Muscle of leg (tissue), 11 donors: ENCODE data around the gene RRP8. TPM values are rescaled to one million over a fixed set of nuclear protein-coding genes. Genes with fewer than 3 reads are reported as not detected.
A peak's percentile ranks its signal among the peaks of the same experiment; 100 is the strongest.

Experiments
- DNase-seq: peaks from one replicate; pipeline ENCODE4 v3.0.0; 2013
- H3K27ac ChIP-seq: one replicate; pipeline ENCODE4 v1.5.1; 2013; ENCODE audit warnings: mild to moderate bottlenecking, low read length, control low read depth
- H3K27me3 ChIP-seq: one replicate; pipeline ENCODE4 v1.6.1; 2013; ENCODE audit warnings: low read length; ENCODE audit not compliant: control insufficient read depth, insufficient read depth
- H3K36me3 ChIP-seq: one replicate; pipeline ENCODE4 v1.6.1; 2013; ENCODE audit warnings: low read length; ENCODE audit not compliant: control insufficient read depth, insufficient read depth
- H3K4me1 ChIP-seq: one replicate; pipeline ENCODE4 v1.6.1; 2013; ENCODE audit warnings: low read length; ENCODE audit not compliant: control insufficient read depth, insufficient read depth
- H3K4me3 ChIP-seq: one replicate; pipeline ENCODE4 v1.5.1; 2013; ENCODE audit warnings: low read length, control low read depth
- H3K9me3 ChIP-seq: replicated peaks from 2 replicates; pipeline ENCODE4 v1.6.1; 2013; ENCODE audit warnings: low read depth, low read length; ENCODE audit not compliant: control insufficient read depth
- WGBS: methylation state at CpG from one replicate; pipeline ENCODE4 v1.1.5; 2013; ENCODE audit warnings: missing lambda C conversion rate; ENCODE audit not compliant: insufficient coverage; 5-methylcytosine and 5-hydroxymethylcytosine counted together
- polyA plus RNA-seq, 8 donors: library from polyadenylated mRNA; unstranded; fragments of 120-200 nt; gene quantifications; one replicate each; pipeline versions ENCODE4 v1.2.1 to v1.2.3, GENCODE V29; 2013; ENCODE audit warnings: inconsistent platforms in 1 of 8, low replicate concordance in 1 of 8; ENCODE audit not compliant: insufficient read length in 8 of 8, insufficient read depth in 1 of 8
- total RNA-seq: library from RNA; stranded (reverse); fragments of 120-200 nt; gene quantifications from one replicate; pipeline ENCODE4 v1.2.4, GENCODE V29; 2013

Gene RRP8
- total and polyA plus RNA-seq, 9 donors = 16.7 to 24.3 (median 19.1) TPM

DNA sequence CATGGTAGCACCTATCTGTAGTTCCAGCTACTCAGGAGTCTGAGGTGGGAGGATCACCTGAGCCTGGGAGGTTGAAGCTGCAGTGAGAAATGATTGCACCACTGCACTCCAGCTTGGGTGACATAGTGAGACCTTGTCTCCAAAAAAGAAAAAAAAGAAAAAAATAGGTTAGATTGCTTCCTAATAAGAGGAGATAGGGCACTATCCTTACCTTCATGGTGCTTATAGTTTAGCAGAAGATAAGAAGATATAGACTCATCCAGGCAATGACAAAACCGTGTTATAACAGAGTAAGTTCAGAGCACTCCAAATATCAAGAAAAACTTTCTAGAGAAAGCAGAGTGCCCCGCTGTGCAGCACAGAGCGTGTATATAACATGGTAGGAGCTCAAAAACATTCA is 42.1 kb downstream of the RRP8 start:
- Histone ChIP-seq H3K27ac (no peak overlapping the region), H3K4me1 (no peaks in the 10 kb centered on the region), H3K27me3 (no peaks in the 10 kb centered on the region), H3K4me3 (no peak overlapping the region), H3K36me3 (peaks cover 7% of the 10 kb centered on the region), H3K9me3 (no peaks in the 10 kb centered on the region)
- DNase-seq = no peak
- no CpG with 5 or more reads among the region's 3 CpGs for WGBS

DNA sequence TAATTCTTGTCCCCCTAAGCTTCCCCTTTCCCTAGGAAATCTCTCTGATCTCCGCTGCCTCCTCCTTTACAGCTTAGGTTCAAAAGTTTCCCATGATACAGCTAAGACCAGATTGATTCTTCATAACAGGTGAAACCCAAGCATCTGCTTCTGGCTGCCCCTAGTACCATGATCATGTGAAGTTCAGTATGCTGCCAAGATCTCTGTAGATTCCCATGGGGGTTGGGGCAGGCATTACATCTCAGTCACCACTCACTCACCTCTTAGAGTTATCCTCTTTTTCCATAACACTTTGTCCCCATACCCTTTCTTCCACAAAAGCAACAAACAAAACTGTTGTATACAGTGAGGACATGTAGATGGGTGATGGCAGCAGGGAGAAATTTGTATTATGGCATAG is 44.0 kb downstream of the RRP8 start:
- Histone ChIP-seq H3K4me3 (no peak overlapping the region), H3K36me3 (peaks cover 7% of the 10 kb centered on the region), H3K27ac (no peak overlapping the region), H3K4me1 (no peaks in the 10 kb centered on the region), H3K9me3 (no peaks in the 10 kb centered on the region), H3K27me3 (no peaks in the 10 kb centered on the region)
- DNase-seq = peak; percentile 22
- WGBS = 83% methylated on average over 1 of the region's 1 CpG

DNA sequence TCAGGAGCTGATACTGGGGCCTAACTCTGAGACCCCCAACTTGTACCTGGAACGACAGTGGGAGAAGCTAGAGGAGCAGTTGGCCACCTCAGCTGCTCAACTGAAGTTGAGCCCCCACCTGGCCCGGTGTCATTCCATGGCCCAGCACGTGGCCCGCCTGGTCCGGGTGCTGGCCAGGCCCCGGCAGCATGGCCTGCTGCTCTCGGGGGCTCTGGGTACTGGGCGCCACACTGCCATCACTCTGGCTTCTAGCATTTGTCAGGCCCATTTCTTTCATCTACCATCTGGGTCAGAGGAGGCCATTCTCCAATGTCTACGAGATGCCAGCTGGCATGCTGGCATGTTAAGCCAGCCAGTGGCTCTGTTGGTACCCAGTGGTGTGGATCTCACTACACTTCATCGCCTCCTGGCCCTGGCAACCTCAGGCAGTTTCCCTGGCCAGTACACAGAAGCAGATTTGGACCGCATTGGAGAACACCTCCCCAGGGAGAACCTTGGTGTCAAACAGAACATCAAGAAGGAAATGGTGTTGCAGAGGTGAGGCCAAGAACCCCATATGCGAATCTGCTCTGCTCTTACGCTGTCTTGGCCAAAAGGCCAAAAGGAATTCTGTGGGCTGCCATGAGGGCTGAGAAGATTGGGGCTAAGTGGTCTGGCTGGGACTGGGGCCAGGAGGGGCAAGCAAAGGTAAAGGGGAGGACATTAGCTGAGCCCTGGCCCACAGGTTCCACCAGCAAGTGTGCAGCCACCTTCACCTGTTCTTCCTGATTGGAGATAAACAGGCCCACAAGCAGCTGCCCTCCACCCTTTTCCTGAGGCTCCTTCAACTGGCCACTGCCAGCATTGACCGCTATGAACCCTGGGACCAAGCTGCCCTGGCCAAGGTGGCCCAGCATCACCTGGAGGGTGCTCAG is 45.4 kb downstream of the RRP8 start:
- H3K4me1 ChIP-seq = no peaks in the 10 kb centered on the region
- no peaks in the 10 kb centered on the region for H3K27me3 ChIP-seq
- no peak for DNase-seq
- H3K9me3 ChIP-seq = no peaks in the 10 kb centered on the region
- H3K36me3 ChIP-seq = peaks cover 4% of the 10 kb centered on the region
- WGBS = 95% methylated on average over 14 of the region's 14 CpGs
- H3K4me3 ChIP-seq = no peak overlapping the region
- no peak overlapping the region for H3K27ac ChIP-seq

DNA sequence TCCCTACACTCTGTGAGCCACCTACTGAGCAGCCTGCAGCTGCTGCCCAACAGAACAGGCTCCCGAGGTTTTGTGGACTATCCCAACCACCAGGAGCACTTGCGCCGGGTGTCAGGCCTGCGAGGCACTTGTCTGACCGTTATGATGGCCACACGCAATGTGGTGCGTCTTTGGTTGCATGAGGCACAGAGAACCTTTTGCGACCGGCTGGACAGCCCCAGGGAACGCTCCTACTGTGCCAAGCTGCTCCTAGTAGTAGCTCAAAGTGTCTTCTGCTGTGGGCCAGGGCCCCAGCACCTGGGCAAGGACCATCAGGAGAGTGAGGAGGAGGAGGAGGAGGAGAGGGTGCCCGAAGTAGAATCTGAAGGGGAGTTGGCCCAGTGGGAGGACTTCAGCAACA is 46.4 kb downstream of the RRP8 start:
- no peak overlapping the region for H3K27ac ChIP-seq
- no peak for DNase-seq
- no peak overlapping the region for H3K4me3 ChIP-seq
- peaks cover 4% of the 10 kb centered on the region for H3K36me3 ChIP-seq
- H3K27me3 ChIP-seq = no peaks in the 10 kb centered on the region
- H3K9me3 ChIP-seq = no peaks in the 10 kb centered on the region
- 96% methylated on average over 10 of the region's 11 CpGs for WGBS
- no peaks in the 10 kb centered on the region for H3K4me1 ChIP-seq

DNA sequence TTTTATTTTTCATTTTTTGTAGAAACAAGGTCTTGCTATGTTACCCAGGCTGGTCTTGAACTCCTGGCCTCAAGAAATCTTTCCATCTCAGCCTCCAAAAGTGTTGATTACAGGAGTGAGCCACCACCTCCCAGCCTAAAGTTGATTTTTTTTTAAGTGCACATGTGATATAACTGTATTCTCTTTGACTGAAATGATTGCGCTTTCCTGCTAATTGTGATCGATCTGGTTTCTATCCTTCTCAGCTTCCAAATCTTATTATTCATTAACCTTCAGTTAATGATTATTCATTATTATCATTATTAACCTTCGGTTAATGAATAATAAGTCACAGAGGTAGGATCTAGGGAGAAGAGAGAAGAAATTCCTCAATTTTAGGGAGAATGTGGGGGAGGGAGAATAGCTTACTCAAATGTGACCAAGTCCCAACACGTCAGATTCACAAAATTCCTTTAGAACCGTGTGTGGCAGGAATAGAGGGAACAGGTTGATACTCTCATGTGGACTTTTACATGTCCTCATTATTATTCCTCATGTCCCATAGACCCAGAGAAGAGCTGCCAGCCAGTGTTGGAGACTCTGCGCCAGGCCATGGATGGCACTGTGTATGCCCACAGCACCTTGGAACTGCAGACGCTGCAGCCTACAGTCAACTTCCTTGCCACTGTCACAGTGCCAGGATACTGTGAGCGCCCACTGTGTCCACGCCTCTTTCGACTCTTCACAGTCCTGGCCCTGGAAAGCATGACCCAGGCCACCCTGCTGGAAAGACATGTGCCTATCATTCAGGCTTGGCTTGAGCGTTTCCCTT is 47.1 kb downstream of the RRP8 start:
- no peak for DNase-seq
- Histone ChIP-seq H3K27me3 (no peaks in the 10 kb centered on the region), H3K27ac (no peak overlapping the region), H3K4me3 (no peak overlapping the region), H3K9me3 (no peaks in the 10 kb centered on the region), H3K4me1 (no peaks in the 10 kb centered on the region), H3K36me3 (peaks cover 4% of the 10 kb centered on the region)
- WGBS = 98% methylated on average over 7 of the region's 11 CpGs

DNA sequence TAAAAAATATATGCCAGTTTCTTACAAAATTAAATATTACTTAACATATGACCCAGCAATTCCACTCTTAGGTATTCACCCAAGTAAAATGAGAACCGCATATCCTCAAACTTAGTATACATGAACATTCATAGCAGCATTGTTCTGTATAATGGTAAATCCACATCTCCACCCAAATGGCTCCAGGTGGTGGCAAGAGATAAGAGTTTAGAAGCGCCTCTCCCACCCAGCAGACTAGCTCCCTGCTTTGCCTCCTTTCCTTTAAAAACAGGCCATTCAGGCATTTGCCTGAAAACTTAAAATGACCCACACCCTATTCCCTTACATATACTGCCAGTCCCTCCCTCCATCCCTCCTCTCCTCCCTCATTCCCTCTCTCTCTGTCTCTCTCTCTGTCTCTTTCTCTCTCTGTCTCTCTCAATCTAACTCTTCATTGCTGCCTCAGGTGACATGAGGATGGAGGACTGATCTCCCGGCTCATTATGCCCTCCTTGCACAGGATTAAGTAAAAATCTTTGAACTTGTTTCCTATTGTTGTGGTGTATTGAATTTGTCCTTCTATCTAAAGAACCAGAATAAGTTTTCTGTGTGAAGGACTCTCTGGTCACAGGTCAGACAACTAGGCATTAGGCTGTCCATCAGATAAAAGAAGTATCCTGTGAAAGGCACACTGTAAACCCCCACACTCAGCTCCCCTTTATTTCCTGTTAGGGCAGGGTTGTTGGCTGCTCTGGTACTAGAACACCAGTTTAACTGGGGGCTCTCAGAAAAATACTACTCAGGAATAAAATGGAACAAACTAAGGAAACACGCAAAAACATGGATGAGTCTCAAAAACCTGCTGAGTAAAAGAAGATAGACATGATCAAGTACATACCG is 48.3 kb downstream of the RRP8 start:
- no peak for DNase-seq
- no CpG with 5 or more reads among the region's 5 CpGs for WGBS
- Histone ChIP-seq H3K4me1 (no peaks in the 10 kb centered on the region), H3K9me3 (no peaks in the 10 kb centered on the region), H3K36me3 (peaks cover 4% of the 10 kb centered on the region), H3K27ac (no peak overlapping the region), H3K27me3 (no peaks in the 10 kb centered on the region), H3K4me3 (no peak overlapping the region)

DNA sequence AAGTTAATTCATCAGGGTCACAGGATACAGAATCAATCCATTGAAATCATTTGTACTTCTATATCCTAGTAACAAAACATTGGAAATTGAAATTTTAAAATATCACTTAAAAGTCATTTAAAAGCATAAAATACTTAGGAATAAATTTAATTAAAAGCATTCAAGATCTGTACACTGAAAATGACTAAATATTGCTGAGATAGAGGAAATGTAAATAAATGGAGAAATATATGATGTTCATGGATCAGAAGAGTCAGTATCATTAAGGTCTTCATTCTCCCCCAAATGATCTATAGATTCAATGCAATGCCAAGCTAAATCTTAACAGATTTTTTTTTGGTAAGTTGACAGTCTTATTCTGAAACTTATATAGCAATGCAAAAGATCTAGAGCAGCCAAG is 49.8 kb downstream of the RRP8 start:
- DNase-seq = no peak
- H3K36me3 ChIP-seq = peaks cover 2% of the 10 kb centered on the region

DNA sequence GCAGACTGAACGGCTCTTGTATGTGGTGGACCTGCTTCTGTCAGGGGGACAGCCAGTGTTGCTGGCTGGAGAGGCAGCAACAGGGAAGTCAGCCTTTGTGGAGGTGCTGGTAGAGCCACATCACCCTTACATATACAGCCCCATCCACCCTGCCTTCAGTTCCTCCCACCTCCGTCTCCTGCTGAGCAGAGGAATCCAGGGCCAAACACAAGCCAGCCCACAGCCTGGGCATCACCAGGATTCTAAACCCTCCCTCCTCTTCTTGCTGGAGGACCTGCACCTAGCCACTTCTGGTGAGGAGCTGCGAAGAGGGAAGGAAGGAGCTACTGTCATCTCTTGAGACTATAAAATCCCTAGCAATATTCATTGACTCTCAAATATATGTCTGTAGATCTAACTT is 54.8 kb downstream of the RRP8 start:
- Histone ChIP-seq H3K9me3 (no peaks in the 10 kb centered on the region), H3K27ac (no peak overlapping the region), H3K27me3 (no peaks in the 10 kb centered on the region), H3K36me3 (peaks cover 18% of the 10 kb centered on the region), H3K4me1 (no peaks in the 10 kb centered on the region), H3K4me3 (no peak overlapping the region)
- DNase-seq = no peak
- WGBS = no CpG with 5 or more reads among the region's 3 CpGs

More for the DNA sequence above, 49.8 kb downstream of the RRP8 start:
- H3K4me1 ChIP-seq = no peaks in the 10 kb centered on the region
- no peaks in the 10 kb centered on the region for H3K27me3 ChIP-seq
- no peak overlapping the region for H3K27ac ChIP-seq
- no peak overlapping the region for H3K4me3 ChIP-seq
- H3K9me3 ChIP-seq = no peaks in the 10 kb centered on the region

DNA sequence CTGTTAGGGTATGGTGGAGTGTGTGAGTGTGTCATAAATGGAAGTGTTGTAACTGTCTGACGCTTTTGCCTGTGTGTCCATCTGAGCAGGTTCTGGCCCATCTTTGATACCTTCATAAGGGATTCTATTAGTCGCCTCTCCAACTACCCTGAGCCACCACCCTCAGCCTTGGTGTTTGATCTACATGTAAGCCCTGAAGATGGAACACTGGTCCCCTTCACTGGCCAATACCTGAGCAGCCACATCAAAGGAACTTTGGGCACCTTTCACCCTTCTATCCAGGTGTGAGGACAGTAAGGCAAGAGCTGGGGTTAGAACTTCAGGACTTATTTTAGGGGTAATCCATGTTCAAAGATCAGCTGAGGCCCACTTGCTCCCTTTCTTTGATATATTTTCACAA is 55.3 kb downstream of the RRP8 start:
- WGBS = no CpG with 5 or more reads among the region's 2 CpGs
- peaks cover 18% of the 10 kb centered on the region for H3K36me3 ChIP-seq
- DNase-seq = no peak

DNA sequence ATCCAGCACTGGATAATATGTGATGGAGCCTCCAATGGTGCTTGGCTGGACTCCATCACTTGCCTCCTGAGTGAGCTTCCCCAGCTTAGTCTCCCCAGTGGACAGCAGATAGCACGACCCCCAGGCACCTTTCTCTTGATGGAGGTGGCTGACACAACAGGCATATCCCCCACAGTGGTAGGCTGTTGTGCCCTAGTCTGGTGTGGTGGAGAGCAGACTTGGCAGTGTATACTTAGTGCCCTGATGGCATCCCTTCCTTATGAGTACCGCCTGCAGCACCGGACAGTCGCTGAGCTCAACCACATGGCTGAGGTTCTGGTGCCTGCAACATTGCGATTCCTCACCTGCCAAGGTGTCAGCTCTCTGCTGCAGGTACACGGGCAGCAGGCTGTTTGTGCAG is 56.2 kb downstream of the RRP8 start:
- H3K9me3 ChIP-seq = no peaks in the 10 kb centered on the region
- no peak overlapping the region for H3K4me3 ChIP-seq
- no peaks in the 10 kb centered on the region for H3K27me3 ChIP-seq
- H3K4me1 ChIP-seq = no peaks in the 10 kb centered on the region
- peaks cover 18% of the 10 kb centered on the region for H3K36me3 ChIP-seq
- H3K27ac ChIP-seq = no peak overlapping the region
- no peak for DNase-seq
- 92% methylated on average over 5 of the region's 6 CpGs for WGBS

More for the DNA sequence above, 55.3 kb downstream of the RRP8 start:
- Histone ChIP-seq H3K4me3 (no peak overlapping the region), H3K27ac (no peak overlapping the region), H3K4me1 (no peaks in the 10 kb centered on the region), H3K27me3 (no peaks in the 10 kb centered on the region), H3K9me3 (no peaks in the 10 kb centered on the region)
